ENCODE data around the gene DPP6. TPM values are rescaled to one million over a fixed set of nuclear protein-coding genes. Genes with fewer than 3 reads are reported as not detected.

Gene DPP6
- total RNA-seq, 4 donors from 2014 or later: 0.94 to 1.9 TPM; not detected in 2

GRCh38 chr7:154571772-154572171 lies 519.6 kb downstream of the DPP6 start:
- no peaks in the 10 kb centered on the region for H3K27me3 ChIP-seq
- TF ChIP-seq, protein P1, sequence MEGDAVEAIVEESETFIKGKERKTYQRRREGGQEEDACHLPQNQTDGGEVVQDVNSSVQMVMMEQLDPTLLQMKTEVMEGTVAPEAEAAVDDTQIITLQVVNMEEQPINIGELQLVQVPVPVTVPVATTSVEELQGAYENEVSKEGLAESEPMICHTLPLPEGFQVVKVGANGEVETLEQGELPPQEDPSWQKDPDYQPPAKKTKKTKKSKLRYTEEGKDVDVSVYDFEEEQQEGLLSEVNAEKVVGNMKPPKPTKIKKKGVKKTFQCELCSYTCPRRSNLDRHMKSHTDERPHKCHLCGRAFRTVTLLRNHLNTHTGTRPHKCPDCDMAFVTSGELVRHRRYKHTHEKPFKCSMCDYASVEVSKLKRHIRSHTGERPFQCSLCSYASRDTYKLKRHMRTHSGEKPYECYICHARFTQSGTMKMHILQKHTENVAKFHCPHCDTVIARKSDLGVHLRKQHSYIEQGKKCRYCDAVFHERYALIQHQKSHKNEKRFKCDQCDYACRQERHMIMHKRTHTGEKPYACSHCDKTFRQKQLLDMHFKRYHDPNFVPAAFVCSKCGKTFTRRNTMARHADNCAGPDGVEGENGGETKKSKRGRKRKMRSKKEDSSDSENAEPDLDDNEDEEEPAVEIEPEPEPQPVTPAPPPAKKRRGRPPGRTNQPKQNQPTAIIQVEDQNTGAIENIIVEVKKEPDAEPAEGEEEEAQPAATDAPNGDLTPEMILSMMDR (IDR thresholded peaks at IDR 0.05 in 4 of 5, conservative IDR thresholded peaks at IDR 0.05 in 1 of 5): no peak
- TF ChIP-seq POLR2A (IDR thresholded peaks at IDR 0.05): no peak
- ATAC-seq: no peak
- no peak overlapping the region for H3K4me3 ChIP-seq
- H3K9me3 ChIP-seq: no peaks in the 10 kb centered on the region
- no peaks in the 10 kb centered on the region for H3K36me3 ChIP-seq
- no peak for DNase-seq
- H3K27ac ChIP-seq: no peak overlapping the region
- intact Hi-C loops (cut with DNase I; ENCODE audit: low total_unique reads): no loop called here
- in situ Hi-C loops (cut with MboI; ENCODE audit: low sequenced_read_pairs in 4 of 4): no loop called here
- H3K4me1 ChIP-seq: no peaks in the 10 kb centered on the region

DNA sequence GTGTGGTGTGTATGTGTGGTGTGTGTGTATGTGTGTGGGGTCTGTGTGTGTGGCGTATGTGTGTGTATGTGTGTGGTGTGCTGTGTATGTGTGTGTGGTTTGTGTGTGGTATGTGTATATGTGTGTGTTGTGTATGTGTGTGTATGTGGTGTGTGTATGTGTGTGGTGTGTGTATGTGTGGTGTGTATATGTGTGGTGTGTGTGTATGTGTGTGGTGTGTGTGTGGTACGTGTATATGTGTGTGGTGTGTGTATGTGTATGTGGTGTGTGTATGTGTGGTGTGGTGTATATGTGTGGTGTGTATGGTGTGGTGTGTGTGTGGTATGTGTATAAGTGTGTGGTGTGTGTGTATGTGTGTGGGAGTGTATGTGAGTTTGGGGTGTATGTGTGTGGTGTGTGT lies 522.0 kb downstream of the DPP6 start:
- Histone ChIP-seq H3K4me1 (no peaks in the 10 kb centered on the region), H3K9me3 (no peaks in the 10 kb centered on the region), H3K27ac (no peak overlapping the region), H3K27me3 (no peaks in the 10 kb centered on the region), H3K36me3 (no peaks in the 10 kb centered on the region), H3K4me3 (no peak overlapping the region)
- DNase-seq (no peak), ATAC-seq (no peak)
- intact Hi-C loops (cut with DNase I; ENCODE audit: low total_unique reads) (no loop called here), in situ Hi-C loops (cut with MboI; ENCODE audit: low sequenced_read_pairs in 4 of 4) (no loop called here)
- no peak for TF ChIP-seq POLR2A (IDR thresholded peaks at IDR 0.05)

GRCh38 chr7:154575497-154575896 lies 523.3 kb downstream of the DPP6 start:
- H3K4me3 ChIP-seq: no peak overlapping the region
- no peaks in the 10 kb centered on the region for H3K4me1 ChIP-seq
- in situ Hi-C loops (cut with MboI; ENCODE audit: low sequenced_read_pairs in 4 of 4) (no loop called here), intact Hi-C loops (cut with DNase I; ENCODE audit: low total_unique reads) (no loop called here)
- H3K27ac ChIP-seq: no peak overlapping the region
- TF ChIP-seq, protein P1 (IDR thresholded peaks at IDR 0.05 in 4 of 5, conservative IDR thresholded peaks at IDR 0.05 in 1 of 5): no peak
- no peak for TF ChIP-seq POLR2A (IDR thresholded peaks at IDR 0.05)
- no peaks in the 10 kb centered on the region for H3K36me3 ChIP-seq
- ATAC-seq (no peak), DNase-seq (no peak)
- no peaks in the 10 kb centered on the region for H3K27me3 ChIP-seq
- H3K9me3 ChIP-seq: no peaks in the 10 kb centered on the region

- in situ Hi-C loops (cut with MboI; ENCODE audit: low sequenced_read_pairs in 4 of 4): no loop called here
- no peak overlapping the region for H3K27ac ChIP-seq
- H3K36me3 ChIP-seq: no peaks in the 10 kb centered on the region
Observed at GRCh38 chr7:154576604-154577003, 524.4 kb downstream of the DPP6 start.

GRCh38 chr7:154577141-154577873 lies 525.1 kb downstream of the DPP6 start:
- DNase-seq (no peak), ATAC-seq (no peak)
- intact Hi-C loops (cut with DNase I; ENCODE audit: low total_unique reads) (no loop called here), in situ Hi-C loops (cut with MboI; ENCODE audit: low sequenced_read_pairs in 4 of 4) (no loop called here)
- Histone ChIP-seq H3K4me1 (no peaks in the 10 kb centered on the region), H3K27me3 (no peaks in the 10 kb centered on the region), H3K27ac (no peak overlapping the region), H3K4me3 (no peak overlapping the region), H3K36me3 (no peaks in the 10 kb centered on the region), H3K9me3 (no peaks in the 10 kb centered on the region)
- TF ChIP-seq POLR2A (IDR thresholded peaks at IDR 0.05): no peak

More at GRCh38 chr7:154576604-154577003, 524.4 kb downstream of the DPP6 start:
- ATAC-seq (no peak), DNase-seq (no peak)
- H3K4me1 ChIP-seq: no peaks in the 10 kb centered on the region
- TF ChIP-seq, protein P1 (IDR thresholded peaks at IDR 0.05 in 4 of 5, conservative IDR thresholded peaks at IDR 0.05 in 1 of 5): no peak
- TF ChIP-seq POLR2A (IDR thresholded peaks at IDR 0.05): no peak
- intact Hi-C loops (cut with DNase I; ENCODE audit: low total_unique reads): no loop called here
- H3K9me3 ChIP-seq: no peaks in the 10 kb centered on the region
- H3K27me3 ChIP-seq: no peaks in the 10 kb centered on the region
- H3K4me3 ChIP-seq: no peak overlapping the region

- TF ChIP-seq POLR2A (IDR thresholded peaks at IDR 0.05): no peak
- TF ChIP-seq, protein P1 (IDR thresholded peaks at IDR 0.05 in 4 of 5, conservative IDR thresholded peaks at IDR 0.05 in 1 of 5): no peak
- no peaks in the 10 kb centered on the region for H3K9me3 ChIP-seq
- DNase-seq: no peak
- H3K27ac ChIP-seq: no peak overlapping the region
- intact Hi-C loops (cut with DNase I; ENCODE audit: low total_unique reads): no loop called here
- no peak for ATAC-seq
- no peaks in the 10 kb centered on the region for H3K4me1 ChIP-seq
- H3K27me3 ChIP-seq: no peaks in the 10 kb centered on the region
- in situ Hi-C loops (cut with MboI; ENCODE audit: low sequenced_read_pairs in 4 of 4): no loop called here
- H3K4me3 ChIP-seq: no peak overlapping the region
- H3K36me3 ChIP-seq: no peaks in the 10 kb centered on the region
Observed at GRCh38 chr7:154578336-154578735, 526.1 kb downstream of the DPP6 start.
